ENCODE data around the gene EVI5. TPM values are rescaled to one million over a fixed set of nuclear protein-coding genes. Genes with fewer than 3 reads are reported as not detected.
"Not testable (repeated sequence)": the region's sequence is repeated elsewhere in the genome, so short reads cannot be mapped to it uniquely, and the experiment has no call there.

Gene EVI5
- total RNA-seq, 2 donors from 2014 or later: 20.8 to 29.0 TPM

DNA sequence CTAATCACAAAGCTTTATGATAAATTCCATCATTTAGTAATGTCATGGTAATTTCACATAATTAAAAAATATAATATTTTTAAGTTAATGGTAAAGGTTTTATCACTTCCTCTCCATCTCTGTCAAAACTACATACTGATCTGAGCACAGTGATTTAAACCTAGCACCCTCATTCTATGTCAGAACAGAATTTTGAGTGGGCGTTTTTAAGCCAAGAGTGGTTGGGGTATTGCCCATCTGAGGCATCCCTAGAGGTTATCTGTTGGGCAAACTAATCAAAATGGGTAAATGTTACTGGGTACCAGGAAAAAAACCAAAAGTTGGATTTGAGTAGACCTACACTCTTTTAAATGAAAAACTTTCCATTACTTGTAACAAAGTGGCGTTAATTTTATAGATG, 197.5 kb downstream of the EVI5 start:
- H3K36me3 Mint-ChIP-seq (ENCODE audit: low read depth): peaks cover 30% of the 10 kb centered on the region
- H3K4me3 Mint-ChIP-seq: no peak overlapping the region
- no peaks in the 10 kb centered on the region for H3K9me3 ChIP-seq (ENCODE audit: control insufficient read depth, low read length)
- H3K9ac ChIP-seq (ENCODE audit: extremely low read depth, low read length, poor library complexity, severe bottlenecking): no peak overlapping the region
- no peaks in the 10 kb centered on the region for H3K4me1 Mint-ChIP-seq
- no peaks in the 10 kb centered on the region for H3K4me1 ChIP-seq (ENCODE audit: control insufficient read depth, insufficient read depth, low read length)
- no peak overlapping the region for H3K27ac ChIP-seq (ENCODE audit: low read depth, low read length)
- no peaks in the 10 kb centered on the region for H3K27me3 Mint-ChIP-seq (ENCODE audit: insufficient read depth)
- peaks cover 3% of the 10 kb centered on the region for H3K36me3 ChIP-seq (ENCODE audit: control insufficient read depth, insufficient read depth, low read length)
- TF ChIP-seq, protein P1, sequence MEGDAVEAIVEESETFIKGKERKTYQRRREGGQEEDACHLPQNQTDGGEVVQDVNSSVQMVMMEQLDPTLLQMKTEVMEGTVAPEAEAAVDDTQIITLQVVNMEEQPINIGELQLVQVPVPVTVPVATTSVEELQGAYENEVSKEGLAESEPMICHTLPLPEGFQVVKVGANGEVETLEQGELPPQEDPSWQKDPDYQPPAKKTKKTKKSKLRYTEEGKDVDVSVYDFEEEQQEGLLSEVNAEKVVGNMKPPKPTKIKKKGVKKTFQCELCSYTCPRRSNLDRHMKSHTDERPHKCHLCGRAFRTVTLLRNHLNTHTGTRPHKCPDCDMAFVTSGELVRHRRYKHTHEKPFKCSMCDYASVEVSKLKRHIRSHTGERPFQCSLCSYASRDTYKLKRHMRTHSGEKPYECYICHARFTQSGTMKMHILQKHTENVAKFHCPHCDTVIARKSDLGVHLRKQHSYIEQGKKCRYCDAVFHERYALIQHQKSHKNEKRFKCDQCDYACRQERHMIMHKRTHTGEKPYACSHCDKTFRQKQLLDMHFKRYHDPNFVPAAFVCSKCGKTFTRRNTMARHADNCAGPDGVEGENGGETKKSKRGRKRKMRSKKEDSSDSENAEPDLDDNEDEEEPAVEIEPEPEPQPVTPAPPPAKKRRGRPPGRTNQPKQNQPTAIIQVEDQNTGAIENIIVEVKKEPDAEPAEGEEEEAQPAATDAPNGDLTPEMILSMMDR (conservative IDR thresholded peaks at IDR 0.05): no peak
- no peak for DNase-seq
- no peak overlapping the region for H3K4me3 ChIP-seq (ENCODE audit: low read length)
- no peaks in the 10 kb centered on the region for H3K27me3 ChIP-seq (ENCODE audit: control insufficient read depth, insufficient read depth, low read length, poor library complexity, severe bottlenecking)
- peaks cover 31% of the 10 kb centered on the region for H3K9me3 Mint-ChIP-seq
- WGBS, 2 experiments (ENCODE audit: insufficient coverage in 1 of 2, insufficient read length in 1 of 2): 82 to 100% methylated on average over 1 to 2 of the region's 2 CpGs
- no peak overlapping the region for H3K27ac Mint-ChIP-seq

- Mint-ChIP-seq H3K27me3 (ENCODE audit: insufficient read depth) (no peaks in the 10 kb centered on the region), H3K9me3 (peaks cover 25% of the 10 kb centered on the region), H3K4me3 (no peak overlapping the region), H3K27ac (no peak overlapping the region), H3K36me3 (ENCODE audit: low read depth) (peaks cover 24% of the 10 kb centered on the region), H3K4me1 (no peaks in the 10 kb centered on the region)
- TF ChIP-seq, protein P1 (conservative IDR thresholded peaks at IDR 0.05): no peak
- no peak for DNase-seq
- H3K9ac ChIP-seq (ENCODE audit: extremely low read depth, low read length, poor library complexity, severe bottlenecking): no peak overlapping the region
- no peaks in the 10 kb centered on the region for H3K27me3 ChIP-seq (ENCODE audit: control insufficient read depth, insufficient read depth, low read length, poor library complexity, severe bottlenecking)
- no peak overlapping the region for H3K4me3 ChIP-seq (ENCODE audit: low read length)
- no peak overlapping the region for H3K27ac ChIP-seq (ENCODE audit: low read depth, low read length)
- peaks cover 3% of the 10 kb centered on the region for H3K36me3 ChIP-seq (ENCODE audit: control insufficient read depth, insufficient read depth, low read length)
- H3K4me1 ChIP-seq (ENCODE audit: control insufficient read depth, insufficient read depth, low read length): no peaks in the 10 kb centered on the region
- no peaks in the 10 kb centered on the region for H3K9me3 ChIP-seq (ENCODE audit: control insufficient read depth, low read length)
Observed at GRCh38 chr1:92585831-92586230, 199.1 kb downstream of the EVI5 start.

GRCh38 chr1:92584810-92585209, 200.1 kb downstream of the EVI5 start:
- H3K4me3 Mint-ChIP-seq; DNase-seq; H3K9ac ChIP-seq (ENCODE audit: extremely low read depth, low read length, poor library complexity, severe bottlenecking); H3K36me3 ChIP-seq (ENCODE audit: control insufficient read depth, insufficient read depth, low read length); H3K27ac ChIP-seq (ENCODE audit: low read depth, low read length); H3K27ac Mint-ChIP-seq; H3K27me3 ChIP-seq (ENCODE audit: control insufficient read depth, insufficient read depth, low read length, poor library complexity, severe bottlenecking); H3K9me3 ChIP-seq (ENCODE audit: control insufficient read depth, low read length); H3K4me1 ChIP-seq (ENCODE audit: control insufficient read depth, insufficient read depth, low read length); H3K4me1 Mint-ChIP-seq; H3K27me3 Mint-ChIP-seq (ENCODE audit: insufficient read depth); H3K4me3 ChIP-seq (ENCODE audit: low read length): not testable (repeated sequence)
- peaks cover 15% of the 10 kb centered on the region for H3K36me3 Mint-ChIP-seq (ENCODE audit: low read depth)
- H3K9me3 Mint-ChIP-seq: peaks cover 16% of the 10 kb centered on the region
- WGBS, 2 experiments (ENCODE audit: insufficient coverage in 1 of 2, insufficient read length in 1 of 2): 85 to 93% methylated on average over 3 to 5 of the region's 5 CpGs

Measured in endodermal cell (in vitro differentiated cells).